Mucosa of rectum (tissue), 2 donors: ENCODE results near the gene TSPAN2.
"Not testable (repeated sequence)": the region's sequence is repeated elsewhere in the genome, so short reads cannot be mapped to it uniquely, and the experiment has no call there.

Experiments
- H3K27ac ChIP-seq, 2 donors: one replicate each; pipeline ENCODE4 v1.7.0; 2013; ENCODE audit warnings: inconsistent platforms in 2 of 2, low read depth in 2 of 2, low read length in 2 of 2
- H3K27me3 ChIP-seq, 2 donors: one replicate each; pipeline ENCODE4 v1.7.0; 2013; ENCODE audit warnings: low read length in 2 of 2; ENCODE audit not compliant: control insufficient read depth in 2 of 2, insufficient read depth in 2 of 2
- H3K36me3 ChIP-seq, 2 donors: one replicate each; pipeline ENCODE4 v1.7.0; 2013; ENCODE audit warnings: low read length in 2 of 2; ENCODE audit not compliant: control insufficient read depth in 2 of 2, insufficient read depth in 2 of 2
- H3K4me1 ChIP-seq, 2 donors: one replicate each; pipeline ENCODE4 v1.7.0; 2013; ENCODE audit warnings: low read length in 2 of 2, mild to moderate bottlenecking in 1 of 2; ENCODE audit not compliant: control insufficient read depth in 2 of 2, insufficient read depth in 2 of 2
- H3K4me3 ChIP-seq, 2 donors: one replicate each; pipeline ENCODE4 v1.7.0; 2013; ENCODE audit warnings: low read length in 2 of 2
- H3K9ac ChIP-seq, 2 donors: one replicate each; pipeline ENCODE4 v1.7.0; 2013; ENCODE audit warnings: low read length in 2 of 2, low read depth in 1 of 2, mild to moderate bottlenecking in 1 of 2
- H3K9me3 ChIP-seq, 2 donors: one replicate each; pipeline ENCODE4 v1.7.0; 2013; ENCODE audit warnings: low read length in 2 of 2; ENCODE audit not compliant: control insufficient read depth in 2 of 2
- donor health status: healthy.
- donor health status: Normal muscosa, but diverticular disease.

Gene TSPAN2

GRCh38 chr1:115019549-115019948, 69.8 kb downstream of the TSPAN2 start:
- not testable (repeated sequence) for H3K27me3 ChIP-seq, H3K27ac ChIP-seq, H3K4me1 ChIP-seq, H3K36me3 ChIP-seq, H3K4me3 ChIP-seq, H3K9ac ChIP-seq, H3K9me3 ChIP-seq

- no peaks in the 10 kb centered on the region for H3K27me3 ChIP-seq
- H3K4me1 ChIP-seq, result no peaks in the 10 kb centered on the region
- no peaks in the 10 kb centered on the region for H3K9me3 ChIP-seq
- H3K27ac ChIP-seq, result no peak overlapping the region
- H3K4me3 ChIP-seq, result no peak overlapping the region
- no peak overlapping the region for H3K9ac ChIP-seq
- H3K36me3 ChIP-seq, result no peaks in the 10 kb centered on the region
Measured at GRCh38 chr1:115013792-115014191, 75.5 kb downstream of the TSPAN2 start.

- no peak overlapping the region for H3K27ac ChIP-seq
- H3K36me3 ChIP-seq, result no peaks in the 10 kb centered on the region
- H3K4me1 ChIP-seq, result no peaks in the 10 kb centered on the region
- no peaks in the 10 kb centered on the region for H3K27me3 ChIP-seq
- no peak overlapping the region for H3K9ac ChIP-seq
- H3K4me3 ChIP-seq, result no peak overlapping the region
- H3K9me3 ChIP-seq, result no peaks in the 10 kb centered on the region
Measured at GRCh38 chr1:115012434-115012833, 76.9 kb downstream of the TSPAN2 start.

- no peaks in the 10 kb centered on the region for H3K36me3 ChIP-seq
- H3K9me3 ChIP-seq, result no peaks in the 10 kb centered on the region
- no peaks in the 10 kb centered on the region for H3K27me3 ChIP-seq
- H3K9ac ChIP-seq, result no peak overlapping the region
- no peak overlapping the region for H3K4me3 ChIP-seq
- no peaks in the 10 kb centered on the region for H3K4me1 ChIP-seq
- H3K27ac ChIP-seq, result no peak overlapping the region
Measured at GRCh38 chr1:115012006-115012405, 77.3 kb downstream of the TSPAN2 start.

- Histone ChIP-seq H3K4me1 (no peaks in the 10 kb centered on the region), H3K27ac (no peak overlapping the region), H3K9ac (no peak overlapping the region), H3K4me3 (no peak overlapping the region), H3K9me3 (no peaks in the 10 kb centered on the region), H3K27me3 (peaks cover 0 to 3% of the 10 kb centered on the region in 2 donors), H3K36me3 (no peaks in the 10 kb centered on the region)
Measured at GRCh38 chr1:115006191-115006590, 83.1 kb downstream of the TSPAN2 start.
